NCI-H446 (cell line): ENCODE data around the gene MED29.

Experiments
- DNase-seq, 2 experiments: peaks; one replicate each; lab custom pipeline; 2025; lab: John Stamatoyannopoulos, UW

Gene MED29

GRCh38 chr19:39390751-39391437, at the start of gene MED29, which contains the start of gene PAF1:
Gene MED29, plus strand, starts transcription at chr19:39391378. Its CDS starts 45 bp downstream, at chr19:39391423.
Gene PAF1, minus strand, starts transcription at chr19:39391106. Its CDS starts 242 bp downstream, at chr19:39390864.
- DNase-seq: peak; percentile 99 to 100

DNA sequence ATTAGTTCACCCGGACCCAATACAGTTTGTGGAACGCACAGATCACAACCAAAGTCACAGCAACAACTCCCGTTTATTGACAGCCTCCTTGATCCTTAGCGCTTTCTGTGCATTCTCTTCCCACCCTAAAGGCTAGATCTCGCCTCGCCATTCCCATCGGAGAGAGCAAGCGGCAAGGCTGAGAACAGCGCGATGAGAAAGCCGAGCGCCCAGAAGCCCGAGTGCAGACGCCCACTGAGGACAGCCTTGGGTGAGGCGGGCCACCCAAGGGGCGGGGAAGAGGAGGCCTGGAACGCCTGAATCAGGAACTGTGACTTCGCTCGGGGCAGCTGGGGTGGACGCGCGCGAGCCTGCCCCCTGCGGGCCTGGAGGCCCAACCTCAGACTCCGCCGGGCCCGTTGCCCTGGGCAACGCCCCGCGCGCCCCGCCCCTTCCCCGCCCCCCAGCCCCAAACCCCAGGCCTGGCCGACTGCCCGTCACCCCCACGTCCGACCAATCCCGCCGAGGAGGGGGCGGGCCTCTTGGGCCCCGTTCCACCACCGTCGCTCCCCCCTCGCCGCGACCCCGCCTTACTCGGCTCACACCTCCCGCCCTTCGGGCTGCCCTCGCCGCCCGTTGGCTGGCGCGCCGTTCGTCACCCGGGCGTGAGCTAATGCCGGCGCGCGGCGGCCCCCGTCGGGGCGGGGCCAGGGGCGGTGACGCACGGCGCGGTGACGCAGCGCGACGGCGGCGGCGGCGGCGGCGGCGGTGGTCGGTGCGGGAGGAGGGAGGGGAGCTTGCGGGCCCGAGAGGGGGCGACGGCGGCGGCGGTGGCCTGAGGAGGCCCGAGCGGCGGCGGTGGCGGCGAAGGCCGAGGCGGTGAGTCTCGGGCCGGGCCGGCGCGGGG, 49.2 kb upstream of the MED29 start, which contains the start of gene SAMD4B:
SAMD4B (plus strand) TSS at position 703 of the 886 bp plus-strand sequence. CDS start 14,473 bp downstream, outside the sequence.
- peak; percentile 95 to 99 for DNase-seq

DNA sequence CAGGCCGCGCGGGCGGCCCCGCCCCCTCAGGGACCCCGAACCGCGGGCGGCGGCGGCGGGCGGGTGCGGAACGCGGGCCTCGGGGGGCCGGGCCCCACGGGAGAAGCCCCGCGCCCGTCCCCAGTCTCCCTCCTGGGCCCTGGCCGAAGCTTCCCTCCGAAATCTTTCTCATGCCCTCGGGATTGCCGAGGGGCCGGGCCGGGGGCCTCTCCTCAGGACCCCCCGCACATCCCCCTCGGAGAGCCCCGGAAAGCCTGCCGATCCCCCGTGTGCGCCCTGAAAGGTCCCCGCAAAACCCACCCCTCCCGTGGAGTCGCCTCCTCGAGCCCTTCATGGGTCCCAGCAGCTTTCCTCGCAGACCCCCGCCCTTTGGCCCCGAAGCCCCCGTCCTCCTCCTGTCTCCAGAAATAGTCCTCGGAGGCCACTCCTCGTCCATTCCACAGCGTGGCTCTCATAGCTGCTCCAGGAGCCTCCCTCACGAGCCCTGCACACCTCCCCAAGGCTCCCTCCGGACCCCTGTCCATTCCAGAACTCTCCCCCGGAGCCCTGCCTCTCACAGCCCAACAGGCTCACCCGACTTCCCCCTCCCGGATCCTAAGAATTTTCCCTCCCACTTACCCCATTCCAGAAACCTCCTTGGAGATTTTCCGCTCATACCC, 48.4 kb upstream of the MED29 start:
- DNase-seq: no peak

DNA sequence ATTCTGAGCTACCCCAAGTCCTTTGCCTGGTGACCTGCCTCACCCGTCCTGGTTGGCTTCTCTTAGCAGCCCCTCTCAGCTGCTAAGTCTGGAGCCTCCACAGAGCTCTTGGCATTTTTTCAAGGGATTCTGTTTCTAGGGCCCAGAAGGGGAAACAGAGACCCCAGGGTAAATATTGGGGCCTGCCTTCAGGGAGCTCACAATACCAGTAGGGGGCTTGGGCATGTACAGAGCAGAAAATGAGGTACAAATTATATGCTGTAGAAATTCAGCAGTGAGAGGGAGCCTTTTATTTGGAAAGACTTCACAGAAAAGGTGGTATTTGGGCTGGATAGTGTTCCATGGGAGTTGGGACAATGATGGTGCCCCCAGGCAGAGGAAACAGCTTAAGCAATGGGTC, 45.2 kb upstream of the MED29 start:
- DNase-seq: no peak

DNA sequence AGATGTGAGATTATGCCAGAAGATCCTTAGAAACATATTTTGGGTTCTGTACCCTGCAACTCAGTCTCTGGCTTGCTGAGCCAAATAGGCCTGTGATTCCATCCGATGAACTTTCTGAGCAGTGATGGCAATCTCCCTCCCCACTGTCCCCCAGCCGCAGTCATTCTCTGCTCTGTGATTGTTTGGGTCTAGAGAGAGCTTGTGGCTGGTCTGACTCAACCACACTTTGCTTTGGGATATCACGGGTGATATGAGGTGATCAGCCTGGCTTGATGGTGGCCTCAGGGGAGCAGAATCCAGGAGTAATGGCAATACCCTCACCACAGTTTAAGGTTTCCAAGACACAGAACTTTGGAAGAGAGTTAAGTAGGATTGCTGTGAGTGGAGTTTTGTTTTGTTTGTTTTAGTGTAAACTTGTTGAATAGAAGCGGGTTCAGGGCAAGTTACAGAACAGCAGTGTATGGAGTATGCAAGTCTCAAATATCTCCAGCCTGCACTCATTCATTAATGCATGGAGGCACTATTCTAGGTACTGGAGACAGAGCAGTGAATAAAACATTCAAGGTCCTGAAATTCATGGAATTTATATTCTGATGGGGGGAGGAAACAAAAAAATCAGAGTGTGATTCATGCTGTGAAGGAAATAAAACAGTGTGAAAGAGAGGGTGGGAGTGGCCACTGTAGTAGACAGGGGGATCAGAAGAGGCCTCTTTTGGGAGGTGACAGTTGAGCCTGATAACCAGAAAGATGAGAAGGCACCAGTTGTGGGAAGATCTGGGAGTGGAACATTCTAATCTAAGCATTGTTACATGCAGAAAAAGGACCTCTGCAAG, 43.6 kb upstream of the MED29 start:
- no peak for DNase-seq

DNA sequence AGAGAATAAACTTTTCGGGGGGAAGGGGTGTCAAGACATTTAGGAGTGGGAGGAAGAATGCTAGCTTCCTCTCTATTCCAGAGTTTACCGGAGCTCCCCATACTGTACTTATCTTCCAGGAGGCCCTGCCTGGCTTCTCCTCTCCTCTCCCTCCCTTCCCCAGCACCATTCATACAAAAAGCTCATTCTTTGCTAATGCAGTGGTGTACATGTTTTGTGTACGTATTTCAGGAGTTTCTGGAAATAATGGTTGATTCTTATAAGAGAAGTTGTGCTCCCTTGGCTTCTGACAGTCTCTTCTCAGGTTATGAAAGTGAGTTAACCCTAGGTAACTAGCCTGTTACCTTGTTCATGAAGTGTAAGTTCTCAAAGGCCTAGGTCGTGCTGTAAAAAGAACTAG, 41.9 kb upstream of the MED29 start:
- DNase-seq: no peak

DNA sequence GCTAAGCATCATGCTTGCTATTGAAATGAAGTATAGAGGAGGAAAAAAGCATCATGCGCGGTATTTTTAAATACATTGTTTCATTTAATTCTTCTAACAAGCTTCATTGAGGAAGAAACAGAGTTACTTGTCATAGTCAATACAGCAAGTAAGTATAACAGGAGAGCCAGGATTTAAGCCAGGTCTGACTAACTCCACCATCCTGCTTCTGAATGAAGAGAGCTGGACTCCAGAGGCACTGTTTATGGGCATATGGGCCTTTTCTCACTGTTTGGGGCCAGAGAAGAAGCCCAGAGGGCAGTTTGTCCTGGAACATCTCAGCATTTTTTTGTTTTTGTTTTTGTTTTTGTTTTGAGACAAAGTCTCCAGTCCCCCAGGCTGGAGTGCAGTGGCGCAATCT, 41.0 kb upstream of the MED29 start:
- no peak for DNase-seq

DNA sequence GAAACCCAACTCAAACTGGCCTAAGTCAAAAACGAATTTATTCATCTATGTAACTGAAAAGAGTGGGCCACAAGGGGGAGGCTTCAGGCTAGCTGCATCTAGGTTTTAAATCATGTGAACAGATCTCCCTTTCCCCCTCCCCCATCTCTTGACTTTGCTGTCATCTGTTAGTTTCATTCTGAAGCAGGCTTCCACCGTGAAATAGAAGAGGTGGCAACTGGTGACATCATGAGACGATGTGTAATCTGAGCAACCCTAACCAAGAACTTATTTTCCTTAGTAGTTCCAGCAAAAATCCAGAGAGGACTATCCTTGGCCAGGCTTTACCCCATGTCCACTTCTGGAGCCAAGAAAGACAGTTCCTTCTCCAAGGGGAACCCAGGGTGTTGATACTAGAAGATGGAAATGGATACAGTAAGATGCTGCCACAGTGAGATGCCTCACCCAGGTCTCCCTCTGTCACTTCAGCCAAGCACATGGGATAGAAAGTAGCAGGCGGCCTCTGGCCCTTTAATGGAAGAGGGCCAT, 39.6 kb upstream of the MED29 start:
- DNase-seq: no peak

- DNase-seq: no peak
Observed at GRCh38 chr19:39352381-39353255, 38.6 kb upstream of the MED29 start.

- DNase-seq: no peak
Observed at GRCh38 chr19:39355253-39355652, 35.9 kb upstream of the MED29 start.

GRCh38 chr19:39356073-39356472, 35.1 kb upstream of the MED29 start:
- no peak for DNase-seq

- DNase-seq: no peak
Observed at GRCh38 chr19:39356647-39357046, 34.5 kb upstream of the MED29 start.

- DNase-seq: no peak
Observed at GRCh38 chr19:39359026-39359425, 32.2 kb upstream of the MED29 start.

DNA sequence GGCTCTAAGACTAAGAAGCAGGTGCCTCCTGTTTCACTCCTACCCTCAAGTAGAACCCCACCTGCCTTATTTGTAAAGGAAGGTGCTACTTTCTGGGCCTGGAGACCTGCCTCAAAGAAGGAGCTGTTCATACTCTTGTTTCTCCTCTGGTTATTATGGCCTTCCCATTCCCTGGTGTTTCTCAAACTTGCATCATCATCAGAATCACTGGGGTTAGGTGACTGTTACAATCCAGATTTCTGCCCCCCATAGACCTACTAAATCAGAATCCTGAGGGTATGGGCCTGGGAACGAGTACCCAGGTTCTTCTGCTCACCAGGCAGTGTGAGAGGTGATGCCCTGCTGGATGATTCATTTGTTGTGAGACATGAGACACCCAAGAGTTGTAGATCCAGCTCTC, 30.6 kb upstream of the MED29 start:
- DNase-seq: no peak

GRCh38 chr19:39362682-39363657, 28.2 kb upstream of the MED29 start:
- no peak for DNase-seq

GRCh38 chr19:39363901-39364457, 27.2 kb upstream of the MED29 start:
- no peak for DNase-seq

GRCh38 chr19:39365531-39365930, 25.6 kb upstream of the MED29 start:
- no peak for DNase-seq

- no peak for DNase-seq
Observed at GRCh38 chr19:39369200-39369599, 22.0 kb upstream of the MED29 start.

DNA sequence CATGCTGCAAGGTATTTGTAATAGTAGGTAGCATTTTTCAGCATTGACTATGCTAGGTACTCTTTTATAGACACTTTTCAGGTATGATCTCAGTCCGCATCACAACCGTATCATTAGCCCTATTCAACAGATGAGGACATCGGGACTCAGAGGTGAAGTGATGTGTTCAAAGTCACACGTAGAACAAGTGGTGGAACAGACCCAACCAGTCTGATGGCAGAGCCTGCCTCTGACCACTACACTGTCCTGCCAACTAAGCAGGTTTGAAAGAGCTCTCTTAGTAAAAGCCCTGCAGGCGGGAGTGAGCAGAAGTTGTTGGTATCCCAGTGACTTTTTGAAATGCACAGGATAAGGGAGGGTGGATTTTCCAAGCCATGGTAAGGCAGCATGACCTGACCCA, 20.4 kb upstream of the MED29 start:
- DNase-seq: no peak
